Measurements from ENCODE around the gene ROPN1. TPM values are rescaled to one million over a fixed set of nuclear protein-coding genes. Genes with fewer than 3 reads are reported as not detected.

The ROPN1 gene
- total and polyA plus RNA-seq, 2 of the 13 experiments (the other 11 are each of a cell fraction or from before 2014, with no cell fraction given): not detected

DNA sequence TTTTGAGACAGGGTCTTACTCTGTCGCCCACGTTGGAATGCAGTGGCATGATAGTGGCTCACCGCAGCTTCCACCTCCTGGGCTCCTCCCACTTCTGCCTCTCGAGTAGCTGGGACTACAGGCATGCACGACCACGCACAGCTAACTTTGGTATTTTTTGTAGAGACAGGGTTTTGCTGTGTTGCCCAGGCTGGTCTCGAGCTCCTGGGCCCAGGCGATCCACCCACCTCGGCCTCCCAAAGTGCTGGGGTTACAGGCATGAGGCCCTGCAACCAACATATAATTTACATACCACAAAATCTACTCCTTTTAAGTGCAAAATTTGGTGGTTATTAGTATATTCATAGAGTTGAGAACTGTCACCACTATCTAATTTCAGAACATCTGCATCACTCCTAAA lies 62.6 kb downstream of the ROPN1 start:
- no peak for FAIRE-seq
- TF ChIP-seq, protein P1, sequence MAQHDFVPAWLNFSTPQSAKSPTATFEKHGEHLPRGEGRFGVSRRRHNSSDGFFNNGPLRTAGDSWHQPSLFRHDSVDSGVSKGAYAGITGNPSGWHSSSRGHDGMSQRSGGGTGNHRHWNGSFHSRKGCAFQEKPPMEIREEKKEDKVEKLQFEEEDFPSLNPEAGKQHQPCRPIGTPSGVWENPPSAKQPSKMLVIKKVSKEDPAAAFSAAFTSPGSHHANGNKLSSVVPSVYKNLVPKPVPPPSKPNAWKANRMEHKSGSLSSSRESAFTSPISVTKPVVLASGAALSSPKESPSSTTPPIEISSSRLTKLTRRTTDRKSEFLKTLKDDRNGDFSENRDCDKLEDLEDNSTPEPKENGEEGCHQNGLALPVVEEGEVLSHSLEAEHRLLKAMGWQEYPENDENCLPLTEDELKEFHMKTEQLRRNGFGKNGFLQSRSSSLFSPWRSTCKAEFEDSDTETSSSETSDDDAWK (CRISPR knock-in tag; IDR thresholded peaks at IDR 0.05): no peak
- TF ChIP-seq IKZF1 (IDR thresholded peaks at IDR 0.05) (no peak), RAD51 (IDR thresholded peaks at IDR 0.05; ENCODE audit: borderline replicate concordance) (no peak), MEF2D (CRISPR knock-in tag; IDR thresholded peaks at IDR 0.05) (no peak), YY1 (IDR thresholded peaks at IDR 0.05; ENCODE audit: insufficient read depth, insufficient replicate concordance, low read depth, low read length) (no peak), PHF21A (CRISPR knock-in tag; IDR thresholded peaks at IDR 0.05) (no peak), PHB2 (IDR thresholded peaks at IDR 0.05; ENCODE audit: partially characterized antibody) (no peak), SNRNP70 (IDR thresholded peaks at IDR 0.05; ENCODE audit: low read depth, low read length) (no peak)
- TF ChIP-seq, protein P2, sequence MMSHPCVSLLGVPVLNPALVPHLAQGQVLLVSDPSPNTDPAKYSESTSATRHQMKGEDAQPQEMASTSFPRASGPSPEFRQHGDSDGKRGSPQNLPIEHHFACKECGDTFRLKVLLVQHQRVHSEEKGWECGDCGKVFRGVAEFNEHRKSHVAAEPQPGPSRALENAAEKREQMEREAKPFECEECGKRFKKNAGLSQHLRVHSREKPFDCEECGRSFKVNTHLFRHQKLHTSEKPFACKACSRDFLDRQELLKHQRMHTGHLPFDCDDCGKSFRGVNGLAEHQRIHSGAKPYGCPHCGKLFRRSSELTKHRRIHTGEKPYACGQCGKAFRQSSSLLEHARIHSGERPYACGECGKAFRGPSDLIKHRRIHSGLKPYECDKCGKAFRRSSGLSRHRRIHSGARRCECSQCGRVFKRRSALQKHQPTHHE (CRISPR knock-in tag; IDR thresholded peaks at IDR 0.05; ENCODE audit: borderline replicate concordance): no peak
- TF ChIP-seq, protein P3, sequence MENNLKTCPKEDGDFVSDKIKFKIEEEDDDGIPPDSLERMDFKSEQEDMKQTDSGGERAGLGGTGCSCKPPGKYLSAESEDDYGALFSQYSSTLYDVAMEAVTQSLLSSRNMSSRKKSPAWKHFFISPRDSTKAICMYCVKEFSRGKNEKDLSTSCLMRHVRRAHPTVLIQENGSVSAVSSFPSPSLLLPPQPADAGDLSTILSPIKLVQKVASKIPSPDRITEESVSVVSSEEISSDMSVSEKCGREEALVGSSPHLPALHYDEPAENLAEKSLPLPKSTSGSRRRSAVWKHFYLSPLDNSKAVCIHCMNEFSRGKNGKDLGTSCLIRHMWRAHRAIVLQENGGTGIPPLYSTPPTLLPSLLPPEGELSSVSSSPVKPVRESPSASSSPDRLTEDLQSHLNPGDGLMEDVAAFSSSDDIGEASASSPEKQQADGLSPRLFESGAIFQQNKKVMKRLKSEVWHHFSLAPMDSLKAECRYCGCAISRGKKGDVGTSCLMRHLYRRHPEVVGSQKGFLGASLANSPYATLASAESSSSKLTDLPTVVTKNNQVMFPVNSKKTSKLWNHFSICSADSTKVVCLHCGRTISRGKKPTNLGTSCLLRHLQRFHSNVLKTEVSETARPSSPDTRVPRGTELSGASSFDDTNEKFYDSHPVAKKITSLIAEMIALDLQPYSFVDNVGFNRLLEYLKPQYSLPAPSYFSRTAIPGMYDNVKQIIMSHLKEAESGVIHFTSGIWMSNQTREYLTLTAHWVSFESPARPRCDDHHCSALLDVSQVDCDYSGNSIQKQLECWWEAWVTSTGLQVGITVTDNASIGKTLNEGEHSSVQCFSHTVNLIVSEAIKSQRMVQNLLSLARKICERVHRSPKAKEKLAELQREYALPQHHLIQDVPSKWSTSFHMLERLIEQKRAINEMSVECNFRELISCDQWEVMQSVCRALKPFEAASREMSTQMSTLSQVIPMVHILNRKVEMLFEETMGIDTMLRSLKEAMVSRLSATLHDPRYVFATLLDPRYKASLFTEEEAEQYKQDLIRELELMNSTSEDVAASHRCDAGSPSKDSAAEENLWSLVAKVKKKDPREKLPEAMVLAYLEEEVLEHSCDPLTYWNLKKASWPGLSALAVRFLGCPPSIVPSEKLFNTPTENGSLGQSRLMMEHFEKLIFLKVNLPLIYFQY (CRISPR knock-in tag; IDR thresholded peaks at IDR 0.05; ENCODE audit: borderline replicate concordance): no peak
- TF ChIP-seq, protein P4, sequence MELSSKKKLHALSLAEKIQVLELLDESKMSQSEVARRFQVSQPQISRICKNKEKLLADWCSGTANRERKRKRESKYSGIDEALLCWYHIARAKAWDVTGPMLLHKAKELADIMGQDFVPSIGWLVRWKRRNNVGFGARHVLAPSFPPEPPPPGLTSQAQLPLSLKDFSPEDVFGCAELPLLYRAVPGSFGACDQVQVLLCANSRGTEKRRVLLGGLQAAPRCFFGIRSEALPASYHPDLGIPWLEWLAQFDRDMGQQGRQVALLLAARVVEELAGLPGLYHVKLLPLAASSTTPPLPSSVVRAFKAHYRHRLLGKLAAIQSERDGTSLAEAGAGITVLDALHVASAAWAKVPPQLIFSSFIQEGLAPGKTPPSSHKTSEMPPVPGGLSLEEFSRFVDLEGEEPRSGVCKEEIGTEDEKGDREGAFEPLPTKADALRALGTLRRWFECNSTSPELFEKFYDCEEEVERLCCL (CRISPR knock-in tag; IDR thresholded peaks at IDR 0.05; ENCODE audit: borderline replicate concordance): no peak
- TF ChIP-seq, protein P5, sequence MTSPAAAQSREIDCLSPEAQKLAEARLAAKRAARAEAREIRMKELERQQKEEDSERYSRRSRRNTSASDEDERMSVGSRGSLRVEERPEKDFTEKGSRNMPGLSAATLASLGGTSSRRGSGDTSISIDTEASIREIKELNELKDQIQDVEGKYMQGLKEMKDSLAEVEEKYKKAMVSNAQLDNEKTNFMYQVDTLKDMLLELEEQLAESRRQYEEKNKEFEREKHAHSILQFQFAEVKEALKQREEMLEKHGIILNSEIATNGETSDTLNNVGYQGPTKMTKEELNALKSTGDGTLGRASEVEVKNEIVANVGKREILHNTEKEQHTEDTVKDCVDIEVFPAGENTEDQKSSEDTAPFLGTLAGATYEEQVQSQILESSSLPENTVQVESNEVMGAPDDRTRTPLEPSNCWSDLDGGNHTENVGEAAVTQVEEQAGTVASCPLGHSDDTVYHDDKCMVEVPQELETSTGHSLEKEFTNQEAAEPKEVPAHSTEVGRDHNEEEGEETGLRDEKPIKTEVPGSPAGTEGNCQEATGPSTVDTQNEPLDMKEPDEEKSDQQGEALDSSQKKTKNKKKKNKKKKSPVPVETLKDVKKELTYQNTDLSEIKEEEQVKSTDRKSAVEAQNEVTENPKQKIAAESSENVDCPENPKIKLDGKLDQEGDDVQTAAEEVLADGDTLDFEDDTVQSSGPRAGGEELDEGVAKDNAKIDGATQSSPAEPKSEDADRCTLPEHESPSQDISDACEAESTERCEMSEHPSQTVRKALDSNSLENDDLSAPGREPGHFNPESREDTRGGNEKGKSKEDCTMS (CRISPR knock-in tag; conservative IDR thresholded peaks at IDR 0.05): no peak
- TF ChIP-seq, protein P6, sequence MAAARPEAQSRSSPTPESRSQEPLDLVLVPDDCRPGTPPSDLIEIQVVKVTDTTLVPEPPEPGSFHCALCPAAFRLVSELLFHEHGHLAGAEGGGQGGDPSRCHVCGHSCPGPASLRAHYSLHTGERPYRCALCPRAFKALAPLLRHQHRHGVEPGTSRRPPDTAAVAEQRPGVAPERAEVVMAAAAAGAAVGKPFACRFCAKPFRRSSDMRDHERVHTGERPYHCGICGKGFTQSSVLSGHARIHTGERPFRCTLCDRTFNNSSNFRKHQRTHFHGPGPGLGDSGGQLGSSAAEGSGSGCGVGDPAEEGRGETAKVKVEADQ (CRISPR knock-in tag; IDR thresholded peaks at IDR 0.05; ENCODE audit: borderline replicate concordance): no peak

More for the DNA sequence above, 62.6 kb downstream of the ROPN1 start:
- no peak overlapping the region for H3K4me3 ChIP-seq (replicated peaks in 1 of 3; ENCODE audit: insufficient read depth in 1 of 3, low read depth in 2 of 3, low read length in 3 of 3)
- no peak overlapping the region for H2AFZ ChIP-seq (ENCODE audit: low read length)
- in situ Hi-C loops (cut with HindIII; ENCODE audit: extremely low pct_ligation_motif_present, low pct_unique_long_range_greater_than_20kb) (no loop called here), intact Hi-C loops (cut with micrococcal nuclease; ENCODE audit: unreplicated experiment) (no loop called here)
- WGBS (ENCODE audit: low lambda C conversion rate): 99% methylated on average over 9 of the region's 9 CpGs
- no peaks in the 10 kb centered on the region for H4K20me1 ChIP-seq (ENCODE audit: insufficient read depth, low read length)
- no peak overlapping the region for H3K4me2 ChIP-seq (ENCODE audit: low read depth, low read length)
- H3K4me1 ChIP-seq (ENCODE audit: insufficient read depth, low read length): no peaks in the 10 kb centered on the region
- no peaks in the 10 kb centered on the region for H3K79me2 ChIP-seq (ENCODE audit: insufficient read depth, low read length)
- no peak for DNase-seq (ENCODE audit: low spot score)
- peaks cover 4 to 20% of the 10 kb centered on the region in 2 experiments; a peak in 3 of 5 replicates for H3K36me3 ChIP-seq (replicated peaks in 1 of 2; ENCODE audit: control insufficient read depth in 1 of 2, insufficient read depth in 2 of 2, low read length in 2 of 2)
- ATAC-seq: no peak
- ChIA-PET CTCF (ENCODE audit: low intra/inter-chr PET ratio, low total read pairs) (no interaction called here), POLR2A (no interaction called here)
- no TSS peak for BruUV-seq (replicated peaks)
- no peak overlapping the region for H3K9ac ChIP-seq (ENCODE audit: insufficient read depth, low read depth, low read length)
- H3K9me3 ChIP-seq (ENCODE audit: low read length): no peaks in the 10 kb centered on the region
- no peaks in the 10 kb centered on the region for H3K27me3 ChIP-seq (ENCODE audit: control insufficient read depth in 1 of 2, insufficient read depth in 2 of 2, low read length in 2 of 2)
- no peak overlapping the region for H3K27ac ChIP-seq (ENCODE audit: extremely low read length, insufficient read depth, low read length)

Measured in HepG2 (cell line).